Mucosa of rectum (tissue), 2 donors: Measurements from ENCODE around the gene PYCARD.
A peak's percentile ranks its signal among the peaks of the same experiment; 100 is the strongest.

ENCODE experiments used
- H3K27ac ChIP-seq, 2 donors: one replicate each; pipeline ENCODE4 v1.7.0; 2013; ENCODE audit warnings: inconsistent platforms in 2 of 2, low read depth in 2 of 2, low read length in 2 of 2
- H3K27me3 ChIP-seq, 2 donors: one replicate each; pipeline ENCODE4 v1.7.0; 2013; ENCODE audit warnings: low read length in 2 of 2; ENCODE audit not compliant: control insufficient read depth in 2 of 2, insufficient read depth in 2 of 2
- H3K36me3 ChIP-seq, 2 donors: one replicate each; pipeline ENCODE4 v1.7.0; 2013; ENCODE audit warnings: low read length in 2 of 2; ENCODE audit not compliant: control insufficient read depth in 2 of 2, insufficient read depth in 2 of 2
- H3K4me1 ChIP-seq, 2 donors: one replicate each; pipeline ENCODE4 v1.7.0; 2013; ENCODE audit warnings: low read length in 2 of 2, mild to moderate bottlenecking in 1 of 2; ENCODE audit not compliant: control insufficient read depth in 2 of 2, insufficient read depth in 2 of 2
- H3K4me3 ChIP-seq, 2 donors: one replicate each; pipeline ENCODE4 v1.7.0; 2013; ENCODE audit warnings: low read length in 2 of 2
- H3K9ac ChIP-seq, 2 donors: one replicate each; pipeline ENCODE4 v1.7.0; 2013; ENCODE audit warnings: low read length in 2 of 2, low read depth in 1 of 2, mild to moderate bottlenecking in 1 of 2
- H3K9me3 ChIP-seq, 2 donors: one replicate each; pipeline ENCODE4 v1.7.0; 2013; ENCODE audit warnings: low read length in 2 of 2; ENCODE audit not compliant: control insufficient read depth in 2 of 2
- donor health status: healthy.
- donor health status: Normal muscosa, but diverticular disease.

PYCARD gene

GRCh38 chr16:31229501-31229900 lies 26.9 kb upstream of the PYCARD start:
- Histone ChIP-seq H3K4me3 (no peak overlapping the region), H3K27ac (no peak overlapping the region), H3K4me1 (no peaks in the 10 kb centered on the region), H3K9me3 (no peaks in the 10 kb centered on the region), H3K9ac (no peak overlapping the region), H3K27me3 (no peaks in the 10 kb centered on the region), H3K36me3 (no peaks in the 10 kb centered on the region)

GRCh38 chr16:31228206-31228605 lies 25.6 kb upstream of the PYCARD start:
- H3K4me3 ChIP-seq: no peak overlapping the region
- H3K9me3 ChIP-seq: no peaks in the 10 kb centered on the region
- no peak overlapping the region for H3K27ac ChIP-seq
- H3K27me3 ChIP-seq: no peaks in the 10 kb centered on the region
- no peaks in the 10 kb centered on the region for H3K4me1 ChIP-seq
- H3K36me3 ChIP-seq: no peaks in the 10 kb centered on the region
- no peak overlapping the region for H3K9ac ChIP-seq

GRCh38 chr16:31225193-31225592 lies 22.6 kb upstream of the PYCARD start:
- H3K4me3 ChIP-seq: no peak overlapping the region
- H3K9ac ChIP-seq: no peak overlapping the region
- H3K27ac ChIP-seq: no peak overlapping the region
- no peaks in the 10 kb centered on the region for H3K4me1 ChIP-seq
- no peaks in the 10 kb centered on the region for H3K9me3 ChIP-seq
- H3K36me3 ChIP-seq: no peaks in the 10 kb centered on the region
- H3K27me3 ChIP-seq: no peaks in the 10 kb centered on the region

GRCh38 chr16:31224092-31224955 lies 21.8 kb upstream of the PYCARD start:
- no peak overlapping the region for H3K9ac ChIP-seq
- H3K9me3 ChIP-seq: no peaks in the 10 kb centered on the region
- H3K27ac ChIP-seq: no peak overlapping the region
- no peaks in the 10 kb centered on the region for H3K36me3 ChIP-seq
- no peaks in the 10 kb centered on the region for H3K4me1 ChIP-seq
- no peak overlapping the region for H3K4me3 ChIP-seq
- H3K27me3 ChIP-seq: no peaks in the 10 kb centered on the region

- Histone ChIP-seq H3K27me3 (peaks cover 1 to 2% of the 10 kb centered on the region in 2 donors), H3K4me1 (no peaks in the 10 kb centered on the region), H3K9me3 (no peaks in the 10 kb centered on the region), H3K36me3 (no peaks in the 10 kb centered on the region), H3K27ac (no peak overlapping the region), H3K4me3 (no peak overlapping the region), H3K9ac (no peak overlapping the region)
These were observed 20.5 kb upstream of the PYCARD start for GRCh38 chr16:31223044-31223443.

GRCh38 chr16:31221357-31222160 lies 19.0 kb upstream of the PYCARD start:
- Histone ChIP-seq H3K27me3 (peaks cover 11 to 14% of the 10 kb centered on the region in 2 donors), H3K27ac (no peak overlapping the region), H3K4me3 (no peak overlapping the region), H3K36me3 (no peaks in the 10 kb centered on the region), H3K9me3 (no peaks in the 10 kb centered on the region), H3K9ac (no peak overlapping the region), H3K4me1 (peaks cover under 1 to 3% of the 10 kb centered on the region in 2 donors)

- H3K27ac ChIP-seq: no peak overlapping the region
- peaks cover 22 to 34% of the 10 kb centered on the region in 2 donors for H3K27me3 ChIP-seq
- H3K9me3 ChIP-seq: no peaks in the 10 kb centered on the region
- H3K36me3 ChIP-seq: no peaks in the 10 kb centered on the region
- H3K9ac ChIP-seq: no peak overlapping the region
- H3K4me1 ChIP-seq: peaks cover 12 to 21% of the 10 kb centered on the region in 2 donors
- H3K4me3 ChIP-seq: no peak overlapping the region
These were observed 16.7 kb upstream of the PYCARD start for GRCh38 chr16:31219154-31219741.

- H3K9ac ChIP-seq: no peak overlapping the region
- H3K4me1 ChIP-seq: peaks cover 12 to 21% of the 10 kb centered on the region in 2 donors
- H3K9me3 ChIP-seq: no peaks in the 10 kb centered on the region
- no peak overlapping the region for H3K27ac ChIP-seq
- H3K4me3 ChIP-seq: no peak overlapping the region
- H3K27me3 ChIP-seq: peaks cover 26 to 42% of the 10 kb centered on the region in 2 donors
- H3K36me3 ChIP-seq: no peaks in the 10 kb centered on the region
These were observed 14.6 kb upstream of the PYCARD start for GRCh38 chr16:31217136-31217530.

GRCh38 chr16:31216422-31217135 lies 14.0 kb upstream of the PYCARD start, which contains the start of gene PYDC1:
Gene PYDC1 (minus strand): TSS chr16:31217135. CDS start chr16:31217028, 107 bp downstream.
- no peak within 1 kb of the TSS for H3K9ac ChIP-seq
- H3K27me3 ChIP-seq: peaks cover 26 to 42% of the 10 kb centered on the region in 2 donors
- no peaks in the 10 kb centered on the region for H3K36me3 ChIP-seq
- H3K4me3 ChIP-seq: peak within 1 kb of the TSS; percentile 27 to 30
- H3K9me3 ChIP-seq: no peaks in the 10 kb centered on the region
- peaks cover 12 to 21% of the 10 kb centered on the region in 2 donors for H3K4me1 ChIP-seq
- H3K27ac ChIP-seq: no peak within 1 kb of the TSS
